Neural progenitor cell (in vitro differentiated cells): ENCODE measurements around the gene LRRC51.

ENCODE experiments used
- EZH2 ChIP-seq: fragments of 200-600 bp; sonication (generic); IDR thresholded peaks from 2 replicates; pipeline ENCODE4 v1.6.1; 2017; ENCODE audit warnings: antibody characterized with exemption, mild to moderate bottlenecking, moderate library complexity
- EZH2phosphoT487 ChIP-seq: fragments of 200-600 bp; sonication (generic); IDR thresholded peaks from 2 replicates; pipeline ENCODE4 v1.6.1; 2017; ENCODE audit warnings: antibody characterized with exemption
- TF ChIP-seq, protein P1 (sequence below): fragments of 200-600 bp; sonication (generic); IDR thresholded peaks from 2 replicates; pipeline ENCODE4 v1.5.1; 2017; ENCODE audit warnings: antibody characterized with exemption, mild to moderate bottlenecking

DNA sequence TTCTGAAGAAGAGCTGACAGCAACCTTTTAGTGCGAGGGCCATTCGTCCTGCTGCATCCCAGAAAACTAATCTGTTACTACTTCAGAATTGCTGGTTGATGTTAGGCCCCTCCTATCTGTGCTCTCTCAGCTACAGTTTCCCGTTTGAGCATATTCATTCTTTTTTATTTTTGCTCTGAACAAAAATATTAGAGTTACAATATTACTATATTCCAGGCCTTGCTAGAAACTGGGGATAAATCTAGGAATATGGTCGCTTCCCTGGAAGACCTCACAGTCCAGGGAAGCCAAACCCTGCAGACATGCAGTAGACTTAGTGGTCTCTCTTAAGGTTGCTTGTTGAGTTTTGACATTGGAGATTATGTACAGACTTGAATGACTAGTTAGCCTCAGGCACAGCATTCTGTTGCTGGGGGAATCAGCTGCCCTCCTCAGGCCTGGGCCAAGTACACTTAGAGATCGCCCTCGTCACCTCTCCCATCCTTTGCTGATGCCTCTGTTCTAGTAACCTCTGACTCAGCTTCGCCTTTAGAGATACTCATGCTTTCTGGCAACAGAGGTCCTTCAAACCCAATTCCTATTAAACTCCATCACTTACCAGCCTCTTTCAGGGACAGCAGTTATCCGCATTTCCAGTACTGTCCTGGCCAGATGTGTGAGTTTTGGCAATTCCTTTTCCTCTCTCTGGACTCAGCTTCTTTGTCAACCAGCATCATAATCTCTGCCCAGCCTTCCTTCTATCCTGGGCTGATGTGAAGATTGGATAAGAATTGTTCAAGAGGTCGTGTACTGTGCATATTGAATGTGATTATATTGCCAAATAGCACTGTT, 32.5 kb downstream of the LRRC51 start:
- TF ChIP-seq, protein P1, sequence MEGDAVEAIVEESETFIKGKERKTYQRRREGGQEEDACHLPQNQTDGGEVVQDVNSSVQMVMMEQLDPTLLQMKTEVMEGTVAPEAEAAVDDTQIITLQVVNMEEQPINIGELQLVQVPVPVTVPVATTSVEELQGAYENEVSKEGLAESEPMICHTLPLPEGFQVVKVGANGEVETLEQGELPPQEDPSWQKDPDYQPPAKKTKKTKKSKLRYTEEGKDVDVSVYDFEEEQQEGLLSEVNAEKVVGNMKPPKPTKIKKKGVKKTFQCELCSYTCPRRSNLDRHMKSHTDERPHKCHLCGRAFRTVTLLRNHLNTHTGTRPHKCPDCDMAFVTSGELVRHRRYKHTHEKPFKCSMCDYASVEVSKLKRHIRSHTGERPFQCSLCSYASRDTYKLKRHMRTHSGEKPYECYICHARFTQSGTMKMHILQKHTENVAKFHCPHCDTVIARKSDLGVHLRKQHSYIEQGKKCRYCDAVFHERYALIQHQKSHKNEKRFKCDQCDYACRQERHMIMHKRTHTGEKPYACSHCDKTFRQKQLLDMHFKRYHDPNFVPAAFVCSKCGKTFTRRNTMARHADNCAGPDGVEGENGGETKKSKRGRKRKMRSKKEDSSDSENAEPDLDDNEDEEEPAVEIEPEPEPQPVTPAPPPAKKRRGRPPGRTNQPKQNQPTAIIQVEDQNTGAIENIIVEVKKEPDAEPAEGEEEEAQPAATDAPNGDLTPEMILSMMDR, result no peak
- TF ChIP-seq EZH2phosphoT487 (peak; percentile 23), EZH2 (no peak)
